ENCODE data around the gene NR2C2.

DNA sequence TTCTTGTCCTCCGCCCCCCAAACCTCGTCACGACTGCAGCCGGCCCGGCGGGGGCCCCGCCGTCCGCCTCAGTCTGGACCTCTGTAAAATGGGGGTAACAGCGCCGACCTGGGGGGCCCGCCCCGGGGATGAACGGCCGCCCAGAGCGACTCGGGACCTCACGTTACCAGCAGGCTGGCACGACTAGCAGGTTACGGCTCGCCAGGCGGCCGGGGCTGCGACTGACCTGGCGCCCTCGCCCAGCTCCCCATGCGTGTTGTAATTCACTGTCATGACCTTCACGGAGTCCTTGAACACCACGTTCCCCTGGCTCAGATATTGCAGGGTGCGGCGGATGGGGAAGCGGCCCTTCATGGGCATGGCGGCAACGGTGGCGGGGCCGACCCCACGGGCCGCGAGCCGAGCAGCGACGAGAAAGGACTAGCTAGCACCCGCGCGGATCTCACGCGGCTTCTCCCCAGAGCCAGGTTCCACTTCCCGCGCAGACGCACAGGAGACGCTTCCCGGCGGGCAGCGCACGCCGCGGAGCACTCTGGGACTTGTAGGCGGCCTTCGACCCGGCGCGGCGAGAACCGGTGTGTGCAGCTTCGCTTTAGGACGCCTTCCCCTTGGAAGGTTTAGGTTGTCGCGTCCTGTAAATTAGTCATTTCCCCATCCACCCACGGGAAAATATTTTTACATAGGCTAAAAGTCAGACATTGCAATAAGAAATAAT is 117.6 kb downstream of the NR2C2 start, which contains the start of gene MRPS25:
- TF ChIP-seq, protein P1, sequence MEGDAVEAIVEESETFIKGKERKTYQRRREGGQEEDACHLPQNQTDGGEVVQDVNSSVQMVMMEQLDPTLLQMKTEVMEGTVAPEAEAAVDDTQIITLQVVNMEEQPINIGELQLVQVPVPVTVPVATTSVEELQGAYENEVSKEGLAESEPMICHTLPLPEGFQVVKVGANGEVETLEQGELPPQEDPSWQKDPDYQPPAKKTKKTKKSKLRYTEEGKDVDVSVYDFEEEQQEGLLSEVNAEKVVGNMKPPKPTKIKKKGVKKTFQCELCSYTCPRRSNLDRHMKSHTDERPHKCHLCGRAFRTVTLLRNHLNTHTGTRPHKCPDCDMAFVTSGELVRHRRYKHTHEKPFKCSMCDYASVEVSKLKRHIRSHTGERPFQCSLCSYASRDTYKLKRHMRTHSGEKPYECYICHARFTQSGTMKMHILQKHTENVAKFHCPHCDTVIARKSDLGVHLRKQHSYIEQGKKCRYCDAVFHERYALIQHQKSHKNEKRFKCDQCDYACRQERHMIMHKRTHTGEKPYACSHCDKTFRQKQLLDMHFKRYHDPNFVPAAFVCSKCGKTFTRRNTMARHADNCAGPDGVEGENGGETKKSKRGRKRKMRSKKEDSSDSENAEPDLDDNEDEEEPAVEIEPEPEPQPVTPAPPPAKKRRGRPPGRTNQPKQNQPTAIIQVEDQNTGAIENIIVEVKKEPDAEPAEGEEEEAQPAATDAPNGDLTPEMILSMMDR (IDR thresholded peaks at IDR 0.05) = peak in 1 of 12 donors; percentile 8
- TF ChIP-seq POLR2A (IDR thresholded peaks at IDR 0.05) = peak; percentile 59 to 93
